GM21367 (cell line): ENCODE data around the gene SPATA6.
"Not testable (repeated sequence)": the region's sequence is repeated elsewhere in the genome, so short reads cannot be mapped to it uniquely, and the experiment has no call there.

Experiments used
- ATAC-seq: cut with Tn5 transposase; IDR thresholded peaks from one replicate; pipeline ENCODE4 v1.9.1; 2021; ENCODE audit not compliant: unreplicated experiment

SPATA6 gene

DNA sequence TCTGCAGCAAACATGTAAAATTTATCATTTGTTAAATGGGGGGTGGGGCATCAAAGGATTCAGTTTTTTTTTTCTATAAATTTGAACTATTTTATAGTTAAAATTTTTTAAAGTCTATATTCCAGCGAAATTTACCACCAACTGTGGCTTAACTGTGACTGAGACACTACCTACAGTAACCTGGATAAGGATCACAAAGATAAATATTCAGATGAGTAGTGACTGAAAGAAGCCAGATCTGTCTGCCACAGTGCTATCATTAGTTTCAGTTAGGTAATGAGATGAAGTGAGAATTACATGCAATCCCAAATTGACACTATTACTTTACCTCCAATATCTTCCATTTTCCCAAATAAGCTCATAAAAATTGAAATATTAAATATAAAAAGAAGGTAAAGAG is 5.4 kb downstream of the SPATA6 start:
- no peak for ATAC-seq

DNA sequence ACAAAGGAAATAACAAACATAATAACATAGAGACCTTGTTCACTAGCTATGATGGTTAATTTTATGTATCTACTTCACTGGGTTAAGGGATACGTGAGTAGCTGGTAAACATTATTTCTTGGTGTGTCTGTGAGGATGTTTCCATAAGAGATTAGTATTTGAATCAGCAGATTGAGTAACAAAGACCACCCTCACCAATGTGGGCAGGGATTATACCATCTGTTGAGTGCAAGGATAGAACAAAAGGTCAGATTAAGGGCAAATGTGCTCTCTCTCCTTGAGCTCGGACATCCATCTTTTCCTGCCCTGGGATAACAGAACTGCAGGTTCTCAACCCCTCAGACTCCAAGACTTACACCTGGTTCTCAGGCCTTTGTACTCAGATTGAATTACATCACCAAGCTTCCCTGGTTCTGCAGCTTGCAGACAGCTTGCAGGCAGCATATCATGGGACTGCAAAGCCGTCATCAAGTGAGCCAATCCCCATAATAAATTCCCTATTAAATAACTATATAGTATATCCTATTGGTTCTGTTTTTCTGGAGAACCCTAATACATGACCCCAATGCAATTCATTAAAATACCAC is 9.2 kb downstream of the SPATA6 start:
- no peak for ATAC-seq

DNA sequence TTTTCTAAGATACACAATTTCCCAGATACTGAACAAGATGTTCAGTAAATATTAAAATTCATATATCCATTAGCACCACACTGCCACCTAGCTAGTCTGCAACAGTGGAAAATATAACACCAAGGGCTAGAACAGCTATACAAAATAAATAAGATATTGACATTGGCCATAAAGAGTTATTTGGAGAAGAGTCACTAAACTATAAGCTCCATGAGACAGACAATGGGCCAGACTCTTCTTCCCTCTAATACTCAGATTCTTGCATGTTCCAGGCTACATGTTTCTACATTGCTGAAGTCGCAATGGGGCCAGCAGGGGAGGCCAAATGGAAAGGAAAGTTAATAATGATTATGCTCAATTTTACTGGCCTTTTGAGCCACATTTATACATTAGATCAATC is 21.5 kb downstream of the SPATA6 start:
- no peak for ATAC-seq

DNA sequence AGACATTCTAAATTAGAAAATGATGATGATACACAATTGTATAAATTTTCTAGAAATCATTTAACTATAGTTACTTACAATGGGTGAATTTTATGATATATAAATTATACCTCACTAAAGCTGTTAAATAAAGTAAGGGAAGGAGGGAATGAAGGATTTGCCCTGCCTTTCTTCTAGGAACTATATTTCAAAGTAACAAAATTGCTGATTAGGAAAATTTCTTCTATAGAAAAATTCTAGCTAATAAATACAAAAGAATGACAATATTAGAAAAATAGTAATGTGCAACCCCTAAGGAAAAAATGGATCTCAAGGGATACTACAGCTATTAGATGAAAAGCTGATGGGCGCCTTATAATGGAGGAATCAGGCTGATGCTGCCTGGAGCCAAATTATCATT is 23.1 kb downstream of the SPATA6 start:
- ATAC-seq, result no peak

DNA sequence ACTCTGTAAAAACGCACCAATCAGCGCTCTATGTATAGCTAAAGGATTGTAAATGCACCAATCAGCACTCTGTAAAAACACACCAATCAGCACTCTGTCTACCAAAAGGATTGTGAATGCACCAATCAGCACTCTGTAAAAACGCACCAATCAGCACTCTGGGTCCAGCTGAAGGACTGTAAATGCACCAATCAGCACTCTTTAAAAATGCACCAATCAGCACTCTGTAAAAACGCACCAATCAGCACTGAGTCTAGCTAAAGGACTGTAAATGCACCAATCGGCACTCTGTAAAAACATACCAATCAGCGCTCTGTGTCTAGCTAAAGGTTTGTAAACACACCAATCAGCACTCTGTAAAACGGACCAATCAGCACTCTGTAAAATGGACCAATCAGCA is 27.8 kb downstream of the SPATA6 start:
- ATAC-seq, result not testable (repeated sequence)

DNA sequence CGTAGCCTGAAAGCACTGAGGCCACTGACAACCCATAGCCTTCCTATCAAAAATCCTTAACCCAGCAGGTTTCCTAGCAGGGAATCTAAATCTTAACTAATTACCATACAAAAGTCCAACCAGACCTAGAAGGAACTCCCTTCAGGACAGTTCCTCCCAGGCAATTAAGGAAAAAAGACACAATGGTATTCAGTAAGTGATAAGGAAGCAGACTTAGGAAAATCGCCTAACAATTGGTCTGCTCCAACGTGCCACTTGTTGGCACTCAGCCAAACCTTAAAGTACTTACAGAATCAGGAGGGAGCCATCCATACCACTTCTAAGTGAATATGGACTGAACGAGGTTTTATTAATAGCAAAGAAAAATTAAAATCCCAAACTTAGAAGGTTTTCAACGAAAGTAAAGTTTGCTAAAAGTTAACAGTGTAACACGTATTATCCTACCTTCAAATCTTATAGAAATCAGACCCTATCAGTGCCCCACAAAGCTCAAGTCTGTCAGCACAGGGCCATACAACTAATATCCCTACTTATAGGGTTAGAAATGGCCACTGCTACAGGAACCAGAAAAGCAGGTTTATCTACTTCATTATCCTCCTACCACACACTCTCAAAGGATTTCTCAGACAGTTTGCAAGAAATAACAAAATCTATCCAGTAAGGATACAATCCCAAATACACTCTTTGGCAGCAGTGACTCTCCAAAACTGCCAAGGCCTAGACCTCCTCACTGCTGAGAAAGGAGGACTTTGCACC is 29.0 kb downstream of the SPATA6 start:
- no peak for ATAC-seq

DNA sequence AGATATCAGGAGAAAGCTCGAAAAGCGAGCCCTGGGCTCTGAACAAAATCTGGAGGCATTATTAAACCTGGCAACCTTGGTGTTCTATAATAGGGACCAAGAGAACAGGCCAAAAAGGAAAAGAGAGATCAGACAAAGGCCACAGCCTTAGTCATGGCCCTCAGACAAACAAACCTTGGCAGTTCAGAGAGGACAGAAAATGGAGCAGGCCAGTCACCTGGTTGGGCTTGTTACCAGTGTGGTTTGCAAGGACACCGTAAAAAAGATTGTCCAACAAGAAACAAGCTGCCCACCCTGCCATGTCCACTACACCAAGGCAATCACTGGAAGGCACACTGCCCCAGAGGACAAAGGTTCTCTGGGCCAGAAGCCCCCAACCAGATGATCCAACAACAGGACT is 31.2 kb downstream of the SPATA6 start:
- not testable (repeated sequence) for ATAC-seq

DNA sequence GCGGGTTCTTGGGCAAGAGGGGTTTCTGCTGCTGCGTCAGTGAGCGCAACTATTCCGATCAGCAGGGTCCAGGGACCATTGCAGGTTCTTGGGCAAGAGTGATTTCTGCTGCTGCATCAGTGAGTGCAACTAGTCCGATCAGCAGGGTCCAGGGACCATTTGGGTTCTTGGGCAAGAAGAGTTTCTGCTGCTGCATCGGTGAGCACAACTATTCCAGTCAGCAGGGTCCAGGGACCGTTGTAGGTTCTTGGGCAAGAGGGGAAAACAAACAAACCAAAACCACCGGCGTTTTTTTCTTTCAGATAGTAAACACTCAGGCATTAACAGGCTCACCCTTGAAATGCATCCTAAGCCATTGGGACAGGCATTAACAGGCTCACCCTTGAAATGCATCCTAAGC is 32.6 kb downstream of the SPATA6 start:
- no peak for ATAC-seq

DNA sequence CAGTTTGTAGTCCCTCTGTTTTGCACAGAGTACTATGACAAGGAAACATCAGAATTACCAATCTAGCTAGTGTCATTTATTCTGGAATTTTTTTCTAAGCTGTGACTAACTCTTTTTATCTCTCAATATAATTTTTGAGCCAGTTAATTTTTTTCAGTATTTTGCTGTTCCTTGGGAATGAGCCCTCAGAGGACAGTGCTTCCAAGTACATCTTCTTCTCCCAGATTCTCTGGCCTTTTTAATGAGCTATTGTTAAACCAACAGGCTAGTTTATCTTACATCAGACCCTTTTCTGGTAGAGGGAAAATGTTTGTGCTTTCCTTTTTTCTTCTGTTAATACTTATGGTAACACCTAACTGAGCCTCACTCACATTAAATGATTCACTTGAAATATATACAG is 34.6 kb downstream of the SPATA6 start:
- ATAC-seq, result not testable (repeated sequence)

DNA sequence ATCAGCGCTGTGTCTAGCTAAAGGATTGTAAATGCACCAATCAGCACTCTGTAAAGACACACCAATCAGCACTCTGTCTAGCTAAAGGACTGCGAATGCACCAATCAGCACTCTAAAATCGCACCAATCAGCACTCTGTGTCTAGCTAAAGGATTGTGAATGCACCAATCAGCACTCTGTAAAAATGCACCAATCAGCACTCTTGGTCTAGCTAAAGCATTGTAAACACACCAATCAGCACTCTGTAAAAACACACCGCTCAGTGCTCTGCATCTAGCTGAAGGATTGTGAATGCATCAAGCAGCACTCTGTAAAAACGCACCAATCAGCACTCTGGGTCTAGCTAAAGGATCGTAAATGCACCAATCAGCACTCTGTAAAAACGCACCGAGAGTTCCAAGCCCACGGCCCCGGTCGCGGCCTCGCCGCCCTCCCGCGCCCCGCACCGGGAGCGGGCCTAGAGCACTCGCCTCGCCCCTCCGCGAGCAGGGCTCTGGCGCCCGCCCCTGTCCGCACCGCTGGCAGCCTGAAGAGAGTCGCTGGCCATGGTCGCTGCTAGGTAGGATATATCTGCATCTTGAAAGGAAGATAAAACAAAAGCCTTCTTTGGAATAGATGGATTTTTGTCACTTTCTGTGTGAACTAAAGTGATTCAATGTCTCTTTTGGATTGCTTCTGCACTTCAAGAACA is 36.5 kb downstream of the SPATA6 start:
- not testable (repeated sequence) for ATAC-seq

DNA sequence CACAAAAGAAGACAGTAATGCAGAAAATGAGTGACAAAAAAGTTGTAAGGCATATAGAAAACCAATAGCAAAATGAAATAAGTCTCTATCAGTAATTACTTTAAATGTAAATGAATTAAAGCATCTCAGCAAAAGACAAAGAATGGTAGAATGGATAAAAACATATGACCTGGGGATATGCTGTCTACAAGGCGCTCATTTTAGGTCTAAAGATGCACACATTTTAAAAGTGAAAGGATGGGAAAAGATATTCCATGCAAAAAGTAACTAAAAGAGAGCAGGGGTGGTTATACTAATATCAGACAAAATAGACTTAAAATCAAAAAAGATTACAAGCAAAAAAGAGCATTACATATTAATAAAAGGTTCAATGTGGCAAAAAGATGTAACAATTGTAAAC is 41.2 kb downstream of the SPATA6 start:
- ATAC-seq, result no peak

DNA sequence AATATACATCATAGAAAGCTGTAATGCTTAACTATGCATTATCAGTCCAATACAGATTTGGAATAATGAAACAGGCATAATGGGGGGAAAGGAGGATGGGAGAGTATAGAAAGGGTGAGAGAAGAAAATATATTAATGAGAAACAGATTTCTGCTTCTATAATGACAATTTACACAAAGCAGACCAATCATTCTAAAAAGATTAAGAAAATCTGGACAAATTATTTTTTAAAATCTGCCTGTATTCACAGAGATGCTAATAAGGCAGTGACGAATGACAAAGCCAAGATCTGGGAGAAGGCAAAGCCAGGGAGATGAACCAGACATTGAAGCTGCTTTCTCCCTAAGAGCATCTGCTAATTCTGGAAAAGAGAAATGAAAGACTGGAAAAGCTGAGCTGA is 50.0 kb downstream of the SPATA6 start:
- ATAC-seq, result no peak

DNA sequence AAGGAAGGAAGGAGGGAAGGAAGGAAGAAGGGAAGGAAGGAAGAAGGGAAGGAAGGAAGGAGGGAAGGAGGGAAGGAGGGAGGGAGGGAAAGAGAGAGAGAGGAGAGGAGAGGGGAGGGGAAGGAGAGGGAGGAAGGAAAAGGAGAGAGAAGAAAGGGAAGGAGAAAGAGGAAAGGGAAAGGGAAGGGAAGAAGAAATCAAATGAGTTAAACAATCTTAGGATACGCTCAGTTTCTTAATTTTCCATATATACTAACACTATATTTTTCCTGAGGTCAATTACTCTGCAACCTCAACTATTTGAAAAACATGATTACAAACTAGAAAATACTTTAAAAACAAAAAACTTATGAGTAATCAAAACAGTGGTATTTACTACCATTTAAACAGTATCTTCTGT is 53.3 kb downstream of the SPATA6 start:
- no peak for ATAC-seq

DNA sequence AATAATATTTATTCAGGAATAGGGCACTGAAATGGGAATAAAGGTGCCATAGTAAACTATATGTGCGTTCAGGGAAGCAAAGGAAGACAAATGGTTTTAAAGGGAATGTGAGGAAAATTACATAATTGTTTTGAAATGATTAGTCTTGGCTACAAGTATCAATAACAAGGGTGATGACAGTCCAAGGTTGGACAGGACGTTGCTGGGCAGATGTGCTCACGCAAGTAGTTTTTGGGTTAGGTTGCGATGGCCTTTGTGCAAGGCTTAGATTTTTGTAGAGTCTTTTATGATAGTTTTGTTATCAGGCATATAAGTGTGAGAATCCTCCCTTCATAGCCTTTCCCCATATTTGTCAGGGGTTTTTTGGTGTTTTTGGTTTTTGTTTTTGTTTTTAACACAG is 57.0 kb downstream of the SPATA6 start:
- ATAC-seq, result no peak

DNA sequence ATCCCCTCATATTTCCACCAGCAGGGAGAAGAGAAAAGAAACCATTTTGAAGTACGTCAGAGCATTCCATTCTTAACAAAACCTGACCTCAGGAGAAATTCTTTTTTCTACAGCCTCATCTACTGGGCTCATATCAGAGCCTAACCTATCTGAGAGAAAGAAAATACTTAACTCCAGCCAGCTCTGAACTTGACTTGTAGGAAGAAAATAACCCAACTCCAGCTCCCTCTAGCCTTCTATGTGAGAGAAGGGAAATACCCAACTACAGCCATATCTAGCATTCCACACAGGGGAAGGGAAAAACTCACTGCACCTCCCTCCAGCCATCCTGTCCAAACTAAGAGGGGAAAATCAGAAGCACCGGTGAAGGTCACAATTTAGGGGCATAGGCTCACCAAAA is 57.7 kb downstream of the SPATA6 start:
- no peak for ATAC-seq

DNA sequence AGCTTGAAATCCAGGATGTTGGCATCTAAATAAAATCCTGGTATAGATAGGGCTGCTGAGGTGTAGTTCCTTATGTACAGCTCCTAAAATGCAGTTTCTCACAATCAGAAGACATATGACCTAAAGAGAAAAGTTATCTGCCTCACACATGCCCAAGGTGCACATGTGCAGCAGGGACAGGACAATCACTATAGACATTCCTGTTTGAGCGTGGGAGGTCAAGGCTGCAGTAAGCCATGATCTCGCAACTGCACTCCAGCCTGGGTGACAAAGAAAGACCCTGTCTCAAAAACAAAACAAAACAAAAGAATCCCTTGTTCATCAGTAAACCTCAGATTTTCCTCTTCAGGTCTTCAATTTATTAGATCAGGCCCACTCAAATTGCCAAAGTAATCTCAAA is 66.1 kb downstream of the SPATA6 start:
- no peak for ATAC-seq

DNA sequence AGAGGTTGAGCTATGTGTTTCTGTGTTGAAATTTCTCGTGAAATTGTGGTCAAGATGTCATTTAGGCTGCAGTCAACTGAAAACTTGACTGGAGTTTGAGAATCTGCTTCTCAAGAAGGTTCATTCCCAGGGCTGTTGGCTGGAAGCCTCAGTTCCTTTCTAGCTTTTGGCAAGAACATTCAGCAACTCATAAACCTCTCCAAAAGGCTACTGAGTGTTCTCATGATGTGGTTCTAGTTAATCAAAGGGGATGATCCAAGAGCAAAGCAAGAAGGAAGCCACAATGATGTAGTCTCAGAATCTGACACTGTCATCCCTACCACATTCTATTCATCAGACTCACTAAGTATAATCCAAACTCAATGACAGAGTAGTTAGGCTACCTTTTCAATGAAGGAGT is 66.6 kb downstream of the SPATA6 start:
- ATAC-seq, result no peak

DNA sequence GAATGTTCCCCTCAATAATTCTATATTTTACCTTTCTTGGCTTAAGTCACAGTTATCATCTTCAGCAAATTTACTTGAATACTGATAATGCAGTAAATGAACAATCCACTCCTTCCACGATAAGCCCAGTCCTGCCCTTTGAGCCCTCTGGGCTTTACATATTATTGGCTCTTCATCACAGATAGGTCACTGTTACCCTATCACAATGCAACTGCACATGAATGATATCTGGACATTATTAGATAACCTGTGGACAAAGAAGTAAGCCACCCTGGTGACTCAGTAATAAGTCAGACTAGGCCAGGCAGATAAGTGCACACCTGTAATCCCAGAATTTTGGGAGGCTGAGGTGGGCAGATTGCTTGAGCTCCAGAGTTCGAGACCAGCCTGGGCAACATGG is 69.4 kb downstream of the SPATA6 start:
- ATAC-seq, result no peak

DNA sequence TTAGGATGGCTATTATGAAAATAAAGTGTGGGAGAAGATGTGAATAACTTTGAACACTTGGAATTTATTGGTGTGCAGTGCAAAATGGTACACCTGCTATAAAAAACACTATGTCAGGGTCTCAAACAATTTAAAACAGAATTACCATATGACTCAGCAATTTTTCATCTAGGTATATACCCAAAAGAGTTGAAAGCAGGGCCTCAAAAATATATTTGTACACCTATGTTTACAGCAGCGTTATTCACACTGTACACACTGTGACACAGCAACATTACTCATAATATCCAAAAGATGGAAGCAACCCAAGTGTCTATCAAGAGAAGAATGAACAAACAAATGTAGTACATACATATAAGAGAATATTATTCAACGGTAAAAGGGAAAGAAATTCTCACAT is 75.8 kb downstream of the SPATA6 start:
- no peak for ATAC-seq

DNA sequence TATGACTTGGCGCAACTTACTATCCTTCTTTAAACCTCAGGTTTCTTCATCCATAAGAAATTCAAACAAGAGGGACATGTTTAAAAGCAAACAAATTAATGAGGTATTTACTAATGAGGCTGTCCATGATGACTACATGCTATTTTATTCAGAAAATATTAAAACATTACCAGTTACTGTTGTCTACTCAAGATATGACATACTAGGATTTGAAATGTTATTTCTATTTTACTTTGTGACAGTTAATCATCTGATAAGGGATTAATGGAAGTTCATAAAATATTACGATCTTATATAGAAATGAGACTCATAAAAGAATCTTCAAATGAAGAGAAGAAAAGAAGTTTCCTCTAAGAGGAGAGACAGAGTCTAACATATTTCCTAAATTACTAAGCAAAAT is 80.1 kb downstream of the SPATA6 start:
- ATAC-seq, result no peak

DNA sequence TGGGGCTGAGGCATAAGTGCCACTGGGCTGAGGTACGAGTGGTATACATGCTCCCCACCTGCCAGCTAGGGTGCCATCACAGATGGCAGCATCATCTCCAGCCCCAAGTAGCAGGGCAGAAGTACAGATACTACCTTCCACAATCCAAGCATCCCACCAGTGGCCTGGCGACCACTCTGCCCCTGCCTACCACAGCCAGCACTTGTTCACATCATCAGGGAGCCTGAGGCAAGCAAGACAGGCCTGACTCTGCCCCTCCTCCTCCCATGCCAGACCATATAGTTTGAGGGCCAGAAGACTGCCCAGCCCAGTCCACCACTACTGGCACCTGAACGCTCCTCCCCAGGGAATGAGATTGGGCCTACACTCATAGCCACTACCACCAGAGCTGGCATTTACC is 84.6 kb downstream of the SPATA6 start:
- no peak for ATAC-seq

DNA sequence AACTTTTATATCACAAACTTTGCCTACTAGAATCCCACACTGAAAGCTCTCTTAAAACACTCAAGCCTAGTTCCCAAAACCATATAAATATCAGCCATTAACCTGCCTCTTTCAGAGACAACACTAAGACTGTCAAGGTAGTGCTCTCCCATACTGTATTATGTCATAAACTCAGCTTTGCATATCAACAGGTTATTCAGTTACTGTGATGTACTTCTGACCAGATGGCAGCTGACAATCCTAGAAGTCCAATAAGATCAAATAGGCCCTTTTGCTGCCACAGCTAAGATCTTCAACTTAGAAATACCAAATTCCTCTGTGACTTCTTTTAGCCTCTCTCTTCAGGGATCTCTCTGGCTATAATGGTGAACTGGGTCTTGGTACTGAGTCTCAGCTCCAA is 97.2 kb downstream of the SPATA6 start:
- no peak for ATAC-seq
